Omental fat pad (tissue), 4 donors: ENCODE measurements around the gene JUND. TPM values are rescaled to one million over a fixed set of nuclear protein-coding genes. Genes with fewer than 3 reads are reported as not detected.

ENCODE experiments used
- ATAC-seq: fragments of 150-250 bp; one replicate; pipeline ENCODE4 v1.9.1; 2016; ENCODE audit warnings: mild to moderate bottlenecking, moderate library complexity; ENCODE audit not compliant: low FRiP score
- DNase-seq: peaks from one replicate; pipeline ENCODE4 v3.0.0-alpha.2; 2019; ENCODE audit warnings: low spot score
- CTCF ChIP-seq, 3 donors: fragments of 450-650 bp; IDR thresholded peaks; one replicate each; pipeline ENCODE4 v1.5.1; 2016 to 2017; ENCODE audit warnings: antibody characterized with exemption in 3 of 3, mild to moderate bottlenecking in 3 of 3, moderate library complexity in 2 of 3
- total RNA-seq, 4 donors: library from RNA; depleted of rRNA; stranded (reverse); fragments of >200 nt; gene quantifications; one replicate each; pipeline ENCODE4 v1.1.0, GENCODE V29; 2016

JUND gene
- total RNA-seq, 4 donors from 2014 or later: 398 to 859 (median 623) TPM

GRCh38 chr19:18274781-18275356 lies 6.6 kb downstream of the JUND start:
- DNase-seq (peak; percentile 39), ATAC-seq (peak; percentile 69)

GRCh38 chr19:18274219-18274780 lies 7.1 kb downstream of the JUND start, which contains the start of gene IQCN:
Gene IQCN, minus strand, starts transcription at chr19:18274452. Its CDS starts 4,974 bp downstream, at chr19:18269478.
- ATAC-seq (peak; percentile 11), DNase-seq (no peak)
- no peak for TF ChIP-seq CTCF (IDR thresholded peaks at IDR 0.05)

More at GRCh38 chr19:18274781-18275356, 6.6 kb downstream of the JUND start:
- TF ChIP-seq CTCF (IDR thresholded peaks at IDR 0.05): no peak

- TF ChIP-seq CTCF (IDR thresholded peaks at IDR 0.05): no peak
- ATAC-seq (no peak), DNase-seq (no peak)
Observed at GRCh38 chr19:18273561-18274218, 7.7 kb downstream of the JUND start.

- no peak for ATAC-seq
- no peak for TF ChIP-seq CTCF (IDR thresholded peaks at IDR 0.05)
Observed at GRCh38 chr19:18271433-18271841, 10.0 kb downstream of the JUND start.

GRCh38 chr19:18270326-18270725 lies 11.1 kb downstream of the JUND start:
- no peak for DNase-seq
- TF ChIP-seq CTCF (IDR thresholded peaks at IDR 0.05): no peak
- no peak for ATAC-seq

More at GRCh38 chr19:18271433-18271841, 10.0 kb downstream of the JUND start:
- no peak for DNase-seq

- no peak for TF ChIP-seq CTCF (IDR thresholded peaks at IDR 0.05)
- ATAC-seq (no peak), DNase-seq (no peak)
Observed at GRCh38 chr19:18269070-18269723, 12.2 kb downstream of the JUND start.
